Testis (tissue), 3 donors: ENCODE measurements around the gene ACTL8. TPM values are rescaled to one million over a fixed set of nuclear protein-coding genes. Genes with fewer than 3 reads are reported as not detected.

Experiments used
- DNase-seq: peaks from one replicate; pipeline ENCODE4 v3.0.0-alpha.2; 2019
- H3K27ac ChIP-seq, 2 donors: fragments of 200-600 bp; sonication (generic); one replicate each; pipeline ENCODE4 v1.5.1; 2019
- H3K27me3 ChIP-seq: fragments of 200-600 bp; sonication (generic); one replicate; pipeline ENCODE4 v1.5.1; 2019
- H3K36me3 ChIP-seq: fragments of 200-600 bp; sonication (generic); one replicate; pipeline ENCODE4 v1.5.1; 2017; ENCODE audit warnings: low read depth; ENCODE audit errors: missing control alignments
- H3K4me1 ChIP-seq: fragments of 200-600 bp; sonication (generic); one replicate; pipeline ENCODE4 v1.5.1; 2019
- H3K4me3 ChIP-seq, 2 donors: fragments of 200-600 bp; sonication (generic); one replicate each; pipeline ENCODE4 v1.5.1; 2017 to 2019
- H3K9me3 ChIP-seq: fragments of 200-600 bp; sonication (generic); one replicate; pipeline ENCODE4 v1.5.1; 2017
- CTCF ChIP-seq, 3 experiments: fragments of 450-650 bp in 2 of 3; fragments of 200-600 bp in 1 of 3; sonication (generic) in 1 of 3; IDR thresholded peaks; one replicate each; pipeline ENCODE4 v1.5.1; 2016 to 2019; ENCODE audit warnings: antibody characterized with exemption in 3 of 3, mild to moderate bottlenecking in 2 of 3, moderate library complexity in 1 of 3
- POLR2A ChIP-seq: fragments of 450-650 bp; IDR thresholded peaks from one replicate; pipeline ENCODE4 v1.6.1; 2017; ENCODE audit warnings: antibody characterized with exemption, mild to moderate bottlenecking, moderate library complexity
- WGBS, 2 donors: methylation state at CpG; one replicate each; pipeline ENCODE4 v1.1.5; 2018; 5-methylcytosine and 5-hydroxymethylcytosine counted together
- intact Hi-C: fragments of 100-400 bp; cut with DNase I; formaldehyde crosslinking; loops from one replicate; pipeline ENCODE4 v1.15.1; 2023; ENCODE audit warnings: low total_unique reads
- polyA plus RNA-seq: library from polyadenylated mRNA; stranded (reverse); fragments of 350-450 nt; fragmentation: Illumina TruSeq; extraction: RNeasy Lipid Tissue Mini Kit (QIAGEN cat#74804); gene quantifications from one replicate; pipeline ENCODE4 v1.2.3, GENCODE V29; 2014; ENCODE audit warnings: low read depth, low replicate concordance; ENCODE audit not compliant: insufficient read depth
- total RNA-seq, 2 donors: library from RNA; depleted of rRNA; stranded (reverse); fragments of >200 nt; gene quantifications; one replicate each; pipeline ENCODE4 v1.2.3, GENCODE V29; 2016

ACTL8 gene
- total and polyA plus RNA-seq, 3 donors from 2014 or later: 10.9 to 12.8 (median 12.6) TPM

DNA sequence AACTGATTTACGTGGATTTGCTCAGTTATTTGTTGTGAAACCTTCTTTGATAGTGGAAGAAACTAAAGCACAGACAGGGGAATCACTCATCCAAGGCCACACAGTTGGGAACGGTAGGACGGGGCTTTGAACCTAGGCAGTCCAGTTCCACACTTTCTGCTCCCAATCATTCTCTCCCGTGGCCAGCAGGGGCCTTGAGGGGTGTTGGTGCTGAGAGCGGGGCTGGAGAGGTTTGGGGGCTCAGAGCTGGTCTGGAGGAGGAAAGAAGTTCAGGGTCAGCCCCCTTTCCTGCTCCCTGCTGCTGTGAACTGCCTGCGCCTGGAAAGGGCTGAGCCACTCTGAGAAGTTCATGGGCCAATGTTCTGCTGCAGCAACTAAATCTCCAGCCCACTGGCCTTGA lies 31.4 kb upstream of the ACTL8 start:
- Histone ChIP-seq H3K36me3 (no peaks in the 10 kb centered on the region), H3K27me3 (no peaks in the 10 kb centered on the region), H3K9me3 (no peaks in the 10 kb centered on the region), H3K27ac (no peak overlapping the region), H3K4me1 (no peaks in the 10 kb centered on the region), H3K4me3 (no peak overlapping the region)
- DNase-seq: peak; percentile 38
- TF ChIP-seq CTCF (IDR thresholded peaks at IDR 0.05) (no peak), POLR2A (no peak)
- WGBS, 2 donors: 36 to 40% methylated on average over 4 to 6 of the region's 6 CpGs
- intact Hi-C loops: no loop called here

GRCh38 chr1:17724150-17724549 lies 31.0 kb upstream of the ACTL8 start:
- 85 to 92% methylated on average over 6 of the region's 6 CpGs for WGBS, 2 donors
- Histone ChIP-seq H3K36me3 (no peaks in the 10 kb centered on the region), H3K27ac (no peak overlapping the region), H3K4me3 (no peak overlapping the region), H3K27me3 (no peaks in the 10 kb centered on the region), H3K4me1 (no peaks in the 10 kb centered on the region), H3K9me3 (no peaks in the 10 kb centered on the region)
- no peak for TF ChIP-seq CTCF (IDR thresholded peaks at IDR 0.05)
- TF ChIP-seq POLR2A: no peak
- DNase-seq: no peak
- intact Hi-C loops: no loop called here

DNA sequence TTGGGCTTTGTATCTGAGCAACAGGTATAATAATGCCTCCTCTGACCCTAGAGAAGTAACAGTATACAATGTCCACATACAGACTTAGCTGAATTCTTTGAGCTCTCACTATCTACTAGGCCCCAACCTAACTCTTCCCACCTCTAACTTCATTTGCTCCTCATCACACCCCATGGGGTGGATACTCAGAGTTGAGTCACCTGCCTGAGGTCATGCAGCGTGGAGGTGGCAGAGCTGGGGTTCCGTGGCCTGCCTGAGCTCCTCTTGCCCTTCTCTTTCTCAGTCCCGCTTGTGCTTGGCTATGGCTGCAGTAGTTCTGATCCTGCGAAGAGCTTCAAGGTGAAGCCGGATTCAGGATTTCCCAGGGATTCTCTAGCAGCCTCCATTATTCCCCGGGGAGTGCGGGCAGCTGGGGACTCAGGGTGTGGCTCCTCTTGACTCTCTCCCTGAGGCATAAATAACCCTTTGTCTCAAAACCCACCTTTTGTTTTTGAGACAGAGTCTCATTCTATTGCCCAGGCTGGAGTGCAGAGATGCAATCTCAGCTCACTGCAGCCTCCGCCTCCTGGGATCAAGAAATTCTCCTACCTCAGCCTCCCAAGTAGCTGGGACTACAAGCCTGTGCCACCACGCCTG lies 29.9 kb upstream of the ACTL8 start:
- WGBS, 2 donors: 89 to 90% methylated on average over 9 of the region's 9 CpGs
- DNase-seq: no peak
- no peaks in the 10 kb centered on the region for H3K4me1 ChIP-seq
- intact Hi-C loops: no loop called here
- no peaks in the 10 kb centered on the region for H3K36me3 ChIP-seq
- H3K9me3 ChIP-seq: no peaks in the 10 kb centered on the region
- H3K4me3 ChIP-seq: no peak overlapping the region
- H3K27ac ChIP-seq: no peak overlapping the region
- H3K27me3 ChIP-seq: no peaks in the 10 kb centered on the region
- no peak for TF ChIP-seq POLR2A
- TF ChIP-seq CTCF (IDR thresholded peaks at IDR 0.05): no peak

DNA sequence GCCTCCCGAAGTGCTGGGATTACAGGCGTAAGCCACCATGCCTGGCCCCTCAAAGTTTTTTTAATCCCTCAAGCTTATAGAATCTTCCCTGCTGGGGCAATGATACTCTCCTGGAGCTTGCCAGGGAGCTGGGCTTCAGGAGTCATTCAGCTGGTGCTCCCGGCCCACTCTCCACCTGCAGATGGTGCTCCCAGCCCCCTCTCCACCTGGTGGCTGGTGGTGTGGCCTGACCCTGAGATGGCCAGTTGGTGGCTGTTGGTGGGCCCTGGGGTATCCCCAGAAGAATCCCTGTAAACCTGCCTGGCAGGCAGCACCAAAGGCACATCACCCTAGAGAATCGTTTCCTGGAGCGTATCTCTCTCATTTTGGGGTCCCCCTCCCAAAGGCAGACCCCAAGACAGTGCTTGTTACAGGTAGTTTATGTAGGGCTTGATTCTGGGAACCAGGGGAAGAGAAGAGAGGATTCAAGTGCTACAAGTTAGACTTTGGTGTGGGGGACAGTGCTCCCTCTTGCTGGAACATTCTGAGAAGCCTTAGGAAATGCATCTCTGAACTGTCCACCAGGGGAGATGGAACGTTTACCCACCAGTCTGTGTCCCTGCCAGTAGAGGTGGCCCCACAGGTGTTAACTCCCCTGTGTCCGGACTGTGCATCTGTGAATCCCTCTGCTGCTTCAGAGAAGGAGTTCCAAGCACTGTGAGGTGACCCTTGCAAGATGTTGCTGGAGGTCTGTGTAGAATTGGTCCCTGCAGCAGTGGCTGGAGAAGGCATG lies 29.1 kb upstream of the ACTL8 start:
- Histone ChIP-seq H3K4me1 (no peaks in the 10 kb centered on the region), H3K4me3 (no peak overlapping the region), H3K9me3 (no peaks in the 10 kb centered on the region), H3K27me3 (no peaks in the 10 kb centered on the region), H3K36me3 (no peaks in the 10 kb centered on the region), H3K27ac (no peak overlapping the region)
- TF ChIP-seq POLR2A (no peak), CTCF (IDR thresholded peaks at IDR 0.05) (no peak)
- 71 to 73% methylated on average over 5 to 7 of the region's 7 CpGs for WGBS, 2 donors
- no peak for DNase-seq
- intact Hi-C loops: no loop called here
